IMR-90 (cell line): ENCODE measurements around the gene WDR37. TPM values are rescaled to one million over a fixed set of nuclear protein-coding genes. Genes with fewer than 3 reads are reported as not detected.

Experiments
- ATAC-seq: fragments of 200-7000 bp; cut with Tn5 transposase; 2 replicates; pipeline ENCODE4 v1.9.1; 2020; ENCODE audit warnings: low read depth, mild to moderate bottlenecking, moderate library complexity
- BruUV-seq: library from RNA; stranded (reverse); fragments of 400-500 nt; replicated peaks from 2 replicates; lab custom pipeline; 2021; lab: Mats Ljungman, UMichigan
- CTCF ChIA-PET: fragments of 300-600 bp; formaldehyde crosslinking; extraction: SDS; loops from one replicate; lab custom pipeline; 2021; ENCODE audit warnings: antibody characterized with exemption; lab: Yijun Ruan, JAX
- POLR2A ChIA-PET: fragments of 300-600 bp; sonication (Branson Sonifier 250); formaldehyde crosslinking; loops from one replicate; lab custom pipeline; 2022; ENCODE audit warnings: antibody characterized with exemption; ENCODE audit not compliant: unreplicated experiment; lab: Charles Lee
- DNase-seq: peaks from one replicate; pipeline ENCODE4 v3.0.0; 2013
- H2AFZ ChIP-seq: replicated peaks from 2 replicates; pipeline ENCODE3; 2013; ENCODE audit warnings: low read length, mild to moderate bottlenecking; ENCODE audit not compliant: poor library complexity
- H2AK5ac ChIP-seq: 2 replicates; pipeline ENCODE4 v1.6.1; 2013; ENCODE audit warnings: low read depth, low read length, inconsistent platforms
- H2AK9ac ChIP-seq: replicated peaks from 2 replicates; pipeline ENCODE3; 2013; ENCODE audit warnings: mild to moderate bottlenecking, low read depth, low read length, moderate library complexity; ENCODE audit not compliant: poor library complexity
- H2BK120ac ChIP-seq: 2 replicates; pipeline ENCODE4 v1.6.1; 2013; ENCODE audit warnings: low read depth, low read length, inconsistent platforms
- H2BK15ac ChIP-seq: 3 replicates; pipeline ENCODE4 v1.6.1; 2013; ENCODE audit warnings: low read depth, low read length, inconsistent platforms
- H2BK20ac ChIP-seq: 2 replicates; pipeline ENCODE4 v1.6.1; 2013; ENCODE audit warnings: low read depth, mild to moderate bottlenecking, inconsistent platforms, low read length, moderate library complexity
- H2BK5ac ChIP-seq: 2 replicates; pipeline ENCODE4 v1.6.1; 2013; ENCODE audit warnings: mild to moderate bottlenecking, low read depth, low read length, inconsistent platforms; ENCODE audit not compliant: poor library complexity, severe bottlenecking
- H3K14ac ChIP-seq: replicated peaks from 2 replicates; pipeline ENCODE4 v1.6.1; 2013; ENCODE audit warnings: low read depth, low read length, inconsistent platforms
- H3K18ac ChIP-seq: 2 replicates; pipeline ENCODE4 v1.6.1; 2013; ENCODE audit warnings: low read depth, low read length, control low read depth
- H3K23ac ChIP-seq: 2 replicates; pipeline ENCODE4 v1.6.1; 2013; ENCODE audit warnings: low read depth, low read length, inconsistent platforms
- H3K27ac ChIP-seq: 2 replicates; pipeline ENCODE4 v1.5.1; 2013; ENCODE audit warnings: mild to moderate bottlenecking, control low read depth, low read length; ENCODE audit not compliant: insufficient read depth
- H3K27me3 ChIP-seq: 2 replicates; pipeline ENCODE4 v1.6.1; 2013; ENCODE audit warnings: low read length; ENCODE audit not compliant: control insufficient read depth, insufficient read depth
- H3K36me3 ChIP-seq: 2 replicates; pipeline ENCODE4 v1.6.1; 2013; ENCODE audit warnings: low read length, mixed read lengths; ENCODE audit not compliant: control insufficient read depth, insufficient read depth
- H3K4ac ChIP-seq: 2 replicates; pipeline ENCODE4 v1.6.1; 2013; ENCODE audit warnings: low read depth, low read length, inconsistent platforms
- H3K4me1 ChIP-seq: 2 replicates; pipeline ENCODE4 v1.6.1; 2013; ENCODE audit warnings: low read length, mixed read lengths; ENCODE audit not compliant: control insufficient read depth, insufficient read depth
- H3K4me2 ChIP-seq: 2 replicates; pipeline ENCODE4 v1.6.1; 2013; ENCODE audit warnings: low read depth, mild to moderate bottlenecking, control low read depth, low read length, moderate library complexity
- H3K4me3 ChIP-seq: 2 replicates; pipeline ENCODE4 v1.5.1; 2013; ENCODE audit warnings: low read depth, mild to moderate bottlenecking, control low read depth, low read length, moderate library complexity; ENCODE audit not compliant: insufficient read depth
- H3K56ac ChIP-seq: 2 replicates; pipeline ENCODE4 v1.6.1; 2013; ENCODE audit warnings: low read length, inconsistent platforms; ENCODE audit not compliant: insufficient read depth; ENCODE audit errors: extremely low read depth
- H3K79me1 ChIP-seq, 2 experiments: 2 replicates each; pipeline ENCODE4 v1.6.1; 2013; ENCODE audit warnings: low read length in 2 of 2, inconsistent platforms in 1 of 2, low read depth in 1 of 2
- H3K9ac ChIP-seq: 2 replicates; pipeline ENCODE4 v1.6.1; 2013; ENCODE audit warnings: low read depth, low read length, control low read depth
- H3K9me1 ChIP-seq: 2 replicates; pipeline ENCODE4 v1.6.1; 2013; ENCODE audit warnings: low read length, inconsistent platforms; ENCODE audit not compliant: insufficient read depth
- H3K9me3 ChIP-seq: 2 replicates; pipeline ENCODE4 v1.6.1; 2013; ENCODE audit warnings: low read length; ENCODE audit not compliant: control insufficient read depth, insufficient read depth
- H4K20me1 ChIP-seq: 2 replicates; pipeline ENCODE4 v1.6.1; 2013; ENCODE audit warnings: low read length, inconsistent platforms; ENCODE audit not compliant: insufficient read depth
- H4K5ac ChIP-seq: 2 replicates; pipeline ENCODE4 v1.6.1; 2013; ENCODE audit warnings: mild to moderate bottlenecking, low read depth, low read length, control low read depth
- H4K8ac ChIP-seq, 2 experiments: 2 replicates each; pipeline ENCODE4 v1.6.1; 2013; ENCODE audit warnings: low read depth in 2 of 2, low read length in 2 of 2, control low read depth in 1 of 2, inconsistent platforms in 1 of 2
- H4K91ac ChIP-seq: 2 replicates; pipeline ENCODE4 v1.6.1; 2013; ENCODE audit warnings: low read depth, low read length, inconsistent platforms; ENCODE audit not compliant: insufficient read depth
- BHLHE40 ChIP-seq: fragments of 150-350 bp; IDR thresholded peaks from 2 replicates; pipeline ENCODE4 v1.6.1; 2016; ENCODE audit warnings: mild to moderate bottlenecking, low read depth, low read length
- FOS ChIP-seq: fragments of 150-350 bp; IDR thresholded peaks from 2 replicates; pipeline ENCODE4 v1.6.1; 2016; ENCODE audit warnings: low read depth, low read length
- MAZ ChIP-seq: IDR thresholded peaks from 2 replicates; pipeline ENCODE4 v1.6.1; 2012; ENCODE audit warnings: low read depth, mild to moderate bottlenecking, low read length, improper control_type of control experiment, moderate library complexity, borderline replicate concordance
- MXI1 ChIP-seq: IDR thresholded peaks from 2 replicates; pipeline ENCODE4 v1.6.1; 2012; ENCODE audit warnings: low read depth, mild to moderate bottlenecking, low read length, moderate library complexity, borderline replicate concordance
- NFE2L2 ChIP-seq: fragments of 150-350 bp; IDR thresholded peaks from 2 replicates; pipeline ENCODE4 v1.6.1; 2016; ENCODE audit warnings: low read depth, mild to moderate bottlenecking, low read length
- POLR2A ChIP-seq: IDR thresholded peaks from 2 replicates; pipeline ENCODE4 v1.6.1; 2012; ENCODE audit warnings: mild to moderate bottlenecking, low read depth, low read length
- RAD21 ChIP-seq: IDR thresholded peaks from 2 replicates; pipeline ENCODE4 v1.6.1; 2012; ENCODE audit warnings: low read length, improper control_type of control experiment
- RCOR1 ChIP-seq: IDR thresholded peaks from 2 replicates; pipeline ENCODE4 v1.6.1; 2012; ENCODE audit warnings: mild to moderate bottlenecking, low read length, improper control_type of control experiment; ENCODE audit not compliant: insufficient replicate concordance
- SMC3 ChIP-seq: fragments of 150-350 bp; IDR thresholded peaks from 2 replicates; pipeline ENCODE4 v1.6.1; 2016; ENCODE audit warnings: low read depth, mild to moderate bottlenecking, antibody characterized with exemption, low read length, moderate library complexity
- WGBS, 2 experiments: methylation state at CpG; one replicate each; pipeline versions ENCODE4 v1.1.5 to v1.1.7; 2013; ENCODE audit warnings: missing lambda C conversion rate in 2 of 2; ENCODE audit not compliant: insufficient read length in 1 of 2; ENCODE audit errors: extremely low coverage in 2 of 2; 5-methylcytosine and 5-hydroxymethylcytosine counted together
- dilution Hi-C: fragments of 300-500 bp; cut with HindIII; formaldehyde crosslinking; loops from one replicate; pipeline ENCODE4 v1.14.3; 2018; ENCODE audit warnings: low sequenced_read_pairs; ENCODE audit not compliant: unreplicated experiment
- in situ Hi-C: fragments of 300-500 bp; cut with MboI; formaldehyde crosslinking; loops from 3 replicates; pipeline ENCODE4 v1.14.3; 2019; ENCODE audit warnings: low sequenced_read_pairs, inconsistent platforms, mixed read lengths
- intact Hi-C: fragments of 100-400 bp; cut with micrococcal nuclease; formaldehyde crosslinking; loops from 2 replicates; pipeline ENCODE4 v1.10.0; 2022
- polyA plus RNA-seq, 3 experiments: library from polyadenylated mRNA; depleted of rRNA; stranded (reverse); fragments of >200 nt; gene quantifications; 2 replicates each; pipeline ENCODE4 v1.2.3, GENCODE V29; 2012; ENCODE audit warnings: low replicate concordance in 1 of 3
- total RNA-seq: library from RNA; depleted of rRNA; stranded (reverse); fragments of >200 nt; gene quantifications from 2 replicates; pipeline ENCODE4 v1.2.3, GENCODE V29; 2012
- TF ChIP-seq, protein P1 (sequence below): fragments of 150-350 bp; IDR thresholded peaks from 2 replicates; pipeline ENCODE4 v1.6.1; 2017; ENCODE audit warnings: mild to moderate bottlenecking, antibody characterized with exemption, low read length, low read depth

The WDR37 gene
- total and polyA plus RNA-seq, 2 of the 4 experiments (the other 2 are of a cell fraction): 12.7 to 14.5 TPM

DNA sequence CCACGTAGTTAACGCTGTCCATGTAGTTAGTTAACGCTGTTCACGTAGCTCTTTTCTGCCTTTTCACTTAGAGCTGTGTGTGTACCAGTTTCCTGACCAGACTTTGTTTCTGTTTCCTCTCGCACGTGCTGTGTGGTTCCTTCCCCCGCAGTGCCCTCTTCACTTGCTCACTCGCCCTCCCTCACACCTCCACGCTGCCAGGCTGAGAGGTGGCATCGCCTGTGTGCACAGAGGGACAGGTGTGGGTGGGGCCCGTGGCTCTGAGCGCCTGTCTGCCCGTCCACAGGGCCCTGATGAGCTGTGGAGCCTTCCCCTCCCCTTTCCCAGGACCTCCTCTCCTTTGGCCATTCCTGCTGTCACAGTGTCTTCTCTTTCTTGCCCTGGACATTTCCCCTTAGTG lies 30.6 kb downstream of the WDR37 start:
- peaks cover 7% of the 10 kb centered on the region; the same call in 1 of the 2 replicates for H3K9me1 ChIP-seq
- WGBS, 2 experiments: 98% methylated on average over 7 of the region's 13 CpGs; no CpG with 5 or more reads in 1 of the 2 experiments
- intact Hi-C loops: no loop called here
- no peak overlapping the region for H2BK5ac ChIP-seq
- H2AK5ac ChIP-seq: no peak overlapping the region
- DNase-seq (no peak), ATAC-seq (no peak)
- no peak overlapping the region for H4K91ac ChIP-seq
- no peak overlapping the region for H2BK20ac ChIP-seq
- no peaks in the 10 kb centered on the region for H4K20me1 ChIP-seq
- no peak overlapping the region for H3K4me2 ChIP-seq
- no peak overlapping the region for H3K4ac ChIP-seq
- H2BK15ac ChIP-seq: no peak overlapping the region
- in situ Hi-C loops: no loop called here
- no peaks in the 10 kb centered on the region for H3K27me3 ChIP-seq
- H2BK120ac ChIP-seq: no peak overlapping the region
- H4K5ac ChIP-seq: no peak overlapping the region
- H2AFZ ChIP-seq: no peak overlapping the region
- no peak overlapping the region for H3K18ac ChIP-seq
- no peak overlapping the region for H3K27ac ChIP-seq
- TF ChIP-seq FOS (no peak), SMC3 (no peak), RAD21 (no peak), MXI1 (no peak), RCOR1 (no peak), MAZ (no peak), POLR2A (no peak), BHLHE40 (no peak), NFE2L2 (no peak)
- TF ChIP-seq, protein P1, sequence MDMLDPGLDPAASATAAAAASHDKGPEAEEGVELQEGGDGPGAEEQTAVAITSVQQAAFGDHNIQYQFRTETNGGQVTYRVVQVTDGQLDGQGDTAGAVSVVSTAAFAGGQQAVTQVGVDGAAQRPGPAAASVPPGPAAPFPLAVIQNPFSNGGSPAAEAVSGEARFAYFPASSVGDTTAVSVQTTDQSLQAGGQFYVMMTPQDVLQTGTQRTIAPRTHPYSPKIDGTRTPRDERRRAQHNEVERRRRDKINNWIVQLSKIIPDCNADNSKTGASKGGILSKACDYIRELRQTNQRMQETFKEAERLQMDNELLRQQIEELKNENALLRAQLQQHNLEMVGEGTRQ: no peak
- no TSS peak for BruUV-seq
- CTCF ChIA-PET: no interaction called here
- peaks cover 56% of the 10 kb centered on the region for H3K36me3 ChIP-seq
- H2AK9ac ChIP-seq: no peak overlapping the region
- H3K9ac ChIP-seq: no peak overlapping the region
- H3K23ac ChIP-seq: no peak overlapping the region
- H4K8ac ChIP-seq: no peak overlapping the region
- no peak overlapping the region for H3K56ac ChIP-seq
- H3K14ac ChIP-seq: no peak overlapping the region
- dilution Hi-C loops: no loop called here
- no peaks in the 10 kb centered on the region for H3K4me1 ChIP-seq
- H3K4me3 ChIP-seq: no peak overlapping the region
- peaks cover 7 to 30% of the 10 kb centered on the region in 2 experiments; a peak in 2 of 4 replicates for H3K79me1 ChIP-seq
- H3K9me3 ChIP-seq: no peaks in the 10 kb centered on the region
- POLR2A ChIA-PET: no interaction called here
